ENCODE data around the gene DHX32. TPM values are rescaled to one million over a fixed set of nuclear protein-coding genes. Genes with fewer than 3 reads are reported as not detected.

DHX32 gene
- total and polyA plus RNA-seq, 2 donors from 2014 or later: 20.0 to 33.2 TPM

- no peak overlapping the region for H3K27ac ChIP-seq (ENCODE audit: low read depth in 2 of 2, low read length in 2 of 2)
- FAIRE-seq (no peak), DNase-seq (no peak)
- H3K9ac ChIP-seq (ENCODE audit: low read length in 3 of 3): no peak overlapping the region
- no peak overlapping the region for H3K4me3 ChIP-seq (ENCODE audit: low read length in 3 of 3)
- H3K4me1 ChIP-seq (ENCODE audit: control insufficient read depth in 2 of 3, insufficient read depth in 2 of 3, low read depth in 1 of 3, low read length in 3 of 3): no peaks in the 10 kb centered on the region
- intact Hi-C loops (cut with DNase I): no loop called here
- no peaks in the 10 kb centered on the region for H3K9me3 ChIP-seq (ENCODE audit: control insufficient read depth in 2 of 3, insufficient read depth in 1 of 3, low read length in 3 of 3)
- no peaks in the 10 kb centered on the region for H3K27me3 ChIP-seq (ENCODE audit: control insufficient read depth, insufficient read depth, low read length)
- H3K36me3 ChIP-seq (ENCODE audit: control insufficient read depth in 2 of 3, insufficient read depth in 3 of 3, low read length in 3 of 3): peaks cover 0 to 26% (median 23%) of the 10 kb centered on the region in 3 donors
- TF ChIP-seq, protein P1, sequence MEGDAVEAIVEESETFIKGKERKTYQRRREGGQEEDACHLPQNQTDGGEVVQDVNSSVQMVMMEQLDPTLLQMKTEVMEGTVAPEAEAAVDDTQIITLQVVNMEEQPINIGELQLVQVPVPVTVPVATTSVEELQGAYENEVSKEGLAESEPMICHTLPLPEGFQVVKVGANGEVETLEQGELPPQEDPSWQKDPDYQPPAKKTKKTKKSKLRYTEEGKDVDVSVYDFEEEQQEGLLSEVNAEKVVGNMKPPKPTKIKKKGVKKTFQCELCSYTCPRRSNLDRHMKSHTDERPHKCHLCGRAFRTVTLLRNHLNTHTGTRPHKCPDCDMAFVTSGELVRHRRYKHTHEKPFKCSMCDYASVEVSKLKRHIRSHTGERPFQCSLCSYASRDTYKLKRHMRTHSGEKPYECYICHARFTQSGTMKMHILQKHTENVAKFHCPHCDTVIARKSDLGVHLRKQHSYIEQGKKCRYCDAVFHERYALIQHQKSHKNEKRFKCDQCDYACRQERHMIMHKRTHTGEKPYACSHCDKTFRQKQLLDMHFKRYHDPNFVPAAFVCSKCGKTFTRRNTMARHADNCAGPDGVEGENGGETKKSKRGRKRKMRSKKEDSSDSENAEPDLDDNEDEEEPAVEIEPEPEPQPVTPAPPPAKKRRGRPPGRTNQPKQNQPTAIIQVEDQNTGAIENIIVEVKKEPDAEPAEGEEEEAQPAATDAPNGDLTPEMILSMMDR (IDR thresholded peaks at IDR 0.05; ENCODE audit: borderline replicate concordance, extremely low read depth, insufficient read depth): no peak
Measured at GRCh38 chr10:125848857-125849256, 32.2 kb downstream of the DHX32 start.

DNA sequence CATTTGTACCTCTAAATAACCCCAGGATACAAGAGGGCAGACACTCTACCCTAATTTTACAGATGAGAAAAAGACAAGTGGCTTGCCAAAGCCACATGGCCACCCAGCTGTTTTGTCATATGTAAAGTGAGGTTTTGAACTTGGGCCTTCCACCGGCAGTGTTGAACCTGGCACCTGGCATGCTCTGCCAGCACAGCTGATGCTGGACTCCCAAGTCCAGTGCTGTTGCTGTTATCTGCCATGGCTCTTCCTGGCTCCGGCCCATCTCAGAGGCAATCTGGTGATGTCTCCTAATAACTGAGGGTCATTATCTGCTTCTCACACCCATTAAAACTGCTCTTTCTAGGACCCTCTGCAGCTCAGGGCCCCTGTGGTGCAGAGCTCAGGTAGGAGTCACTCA is 32.7 kb downstream of the DHX32 start:
- no peaks in the 10 kb centered on the region for H3K9me3 ChIP-seq (ENCODE audit: control insufficient read depth in 2 of 3, insufficient read depth in 1 of 3, low read length in 3 of 3)
- FAIRE-seq (no peak), DNase-seq (no peak)
- TF ChIP-seq, protein P1 (IDR thresholded peaks at IDR 0.05; ENCODE audit: borderline replicate concordance, extremely low read depth, insufficient read depth): no peak
- no peaks in the 10 kb centered on the region for H3K4me1 ChIP-seq (ENCODE audit: control insufficient read depth in 2 of 3, insufficient read depth in 2 of 3, low read depth in 1 of 3, low read length in 3 of 3)
- H3K36me3 ChIP-seq (ENCODE audit: control insufficient read depth in 2 of 3, insufficient read depth in 3 of 3, low read length in 3 of 3): peaks cover 0 to 26% (median 23%) of the 10 kb centered on the region in 3 donors
- H3K4me3 ChIP-seq (ENCODE audit: low read length in 3 of 3): no peak overlapping the region
- H3K27me3 ChIP-seq (ENCODE audit: control insufficient read depth, insufficient read depth, low read length): no peaks in the 10 kb centered on the region
- intact Hi-C loops (cut with DNase I): no loop called here
- H3K9ac ChIP-seq (ENCODE audit: low read length in 3 of 3): no peak overlapping the region
- H3K27ac ChIP-seq (ENCODE audit: low read depth in 2 of 2, low read length in 2 of 2): no peak overlapping the region

DNA sequence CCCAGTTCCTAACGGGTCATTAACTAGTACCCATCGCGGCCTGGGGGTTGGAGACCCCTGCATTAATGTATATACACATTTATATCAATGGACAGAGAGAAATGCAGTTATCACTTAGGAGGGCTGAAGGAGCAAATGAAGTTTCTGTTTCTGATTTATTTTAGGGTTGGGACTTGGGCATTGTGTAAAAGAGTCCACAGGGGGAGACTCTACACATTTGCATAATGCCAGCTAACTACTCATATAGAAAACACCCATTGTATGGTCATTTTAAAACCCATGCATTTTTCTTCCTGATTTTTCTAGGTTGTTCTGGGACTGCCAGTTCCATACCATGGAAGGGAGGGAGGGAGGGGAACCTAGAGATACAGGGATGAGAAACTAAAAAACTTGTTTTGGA is 34.2 kb downstream of the DHX32 start:
- H3K9ac ChIP-seq (ENCODE audit: low read length in 3 of 3): no peak overlapping the region
- TF ChIP-seq, protein P1 (IDR thresholded peaks at IDR 0.05; ENCODE audit: borderline replicate concordance, extremely low read depth, insufficient read depth): no peak
- no peaks in the 10 kb centered on the region for H3K27me3 ChIP-seq (ENCODE audit: control insufficient read depth, insufficient read depth, low read length)
- no peak overlapping the region for H3K4me3 ChIP-seq (ENCODE audit: low read length in 3 of 3)
- FAIRE-seq: no peak
- DNase-seq: no peak
- no peak overlapping the region for H3K27ac ChIP-seq (ENCODE audit: low read depth in 2 of 2, low read length in 2 of 2)
- intact Hi-C loops (cut with DNase I): no loop called here
- H3K9me3 ChIP-seq (ENCODE audit: control insufficient read depth in 2 of 3, insufficient read depth in 1 of 3, low read length in 3 of 3): no peaks in the 10 kb centered on the region
- no peaks in the 10 kb centered on the region for H3K4me1 ChIP-seq (ENCODE audit: control insufficient read depth in 2 of 3, insufficient read depth in 2 of 3, low read depth in 1 of 3, low read length in 3 of 3)
- H3K36me3 ChIP-seq (ENCODE audit: control insufficient read depth in 2 of 3, insufficient read depth in 3 of 3, low read length in 3 of 3): peaks cover 0 to 17% (median 14%) of the 10 kb centered on the region in 3 donors

DNA sequence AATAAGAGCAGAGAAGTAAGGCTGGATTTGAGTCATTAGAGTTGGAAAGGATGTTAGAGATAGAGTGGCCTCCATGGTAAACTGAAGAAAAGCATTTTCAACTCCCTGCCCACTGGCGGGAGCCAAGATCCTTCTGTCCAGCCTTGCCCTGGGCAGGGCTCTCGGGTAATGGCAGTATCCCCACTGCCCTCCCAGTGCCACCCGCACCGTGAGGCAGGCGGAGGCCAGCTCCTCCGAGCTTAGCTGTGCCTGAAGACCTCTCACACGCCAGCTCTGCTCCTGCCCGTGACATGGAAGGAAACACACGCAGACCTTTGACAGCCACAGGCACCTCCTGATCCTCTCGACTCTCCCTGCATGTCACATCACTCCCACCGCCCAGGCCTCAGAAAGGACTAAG is 35.5 kb downstream of the DHX32 start:
- H3K36me3 ChIP-seq (ENCODE audit: control insufficient read depth in 2 of 3, insufficient read depth in 3 of 3, low read length in 3 of 3): peaks cover 0 to 19% (median 9%) of the 10 kb centered on the region in 3 donors
- TF ChIP-seq, protein P1 (IDR thresholded peaks at IDR 0.05; ENCODE audit: borderline replicate concordance, extremely low read depth, insufficient read depth): no peak
- H3K9me3 ChIP-seq (ENCODE audit: control insufficient read depth in 2 of 3, insufficient read depth in 1 of 3, low read length in 3 of 3): no peaks in the 10 kb centered on the region
- DNase-seq (no peak), FAIRE-seq (no peak)
- no peaks in the 10 kb centered on the region for H3K27me3 ChIP-seq (ENCODE audit: control insufficient read depth, insufficient read depth, low read length)
- no peak overlapping the region for H3K4me3 ChIP-seq (ENCODE audit: low read length in 3 of 3)
- H3K27ac ChIP-seq (ENCODE audit: low read depth in 2 of 2, low read length in 2 of 2): no peak overlapping the region
- H3K4me1 ChIP-seq (ENCODE audit: control insufficient read depth in 2 of 3, insufficient read depth in 2 of 3, low read depth in 1 of 3, low read length in 3 of 3): no peaks in the 10 kb centered on the region
- no peak overlapping the region for H3K9ac ChIP-seq (ENCODE audit: low read length in 3 of 3)
- intact Hi-C loops (cut with DNase I): no loop called here

All from kidney (tissue), 14 donors.